Activated naive CD4-positive, alpha-beta T cell treated with anti-CD3 and anti-CD28 coated beads, Interleukin-2, amount 50 U/mL, for 24 hours (primary cell): ENCODE data around the gene NPHP4.

ENCODE experiments used
- H3K27ac Mint-ChIP-seq: one replicate; pipeline ENCODE4 v1.8.0; 2021; ENCODE audit warnings: mild to moderate bottlenecking, mixed read lengths
- H3K27me3 Mint-ChIP-seq: one replicate; pipeline ENCODE4 v1.8.0; 2021; ENCODE audit warnings: mixed read lengths
- H3K36me3 Mint-ChIP-seq: one replicate; pipeline ENCODE4 v1.8.0; 2021; ENCODE audit warnings: mixed read lengths
- H3K4me1 Mint-ChIP-seq: one replicate; pipeline ENCODE4 v1.8.0; 2021; ENCODE audit warnings: mixed read lengths
- H3K4me3 Mint-ChIP-seq: one replicate; pipeline ENCODE4 v1.8.0; 2021; ENCODE audit warnings: mild to moderate bottlenecking, mixed read lengths
- H3K9me3 Mint-ChIP-seq: one replicate; pipeline ENCODE4 v1.8.0; 2021; ENCODE audit warnings: mixed read lengths

Gene NPHP4

GRCh38 chr1:5989731-5990271 lies 2.4 kb downstream of the NPHP4 start:
- H3K4me1 Mint-ChIP-seq = peaks cover 26% of the 10 kb centered on the region
- no peaks in the 10 kb centered on the region for H3K36me3 Mint-ChIP-seq
- H3K4me3 Mint-ChIP-seq = peak overlapping the region; percentile 58
- no peaks in the 10 kb centered on the region for H3K9me3 Mint-ChIP-seq
- no peaks in the 10 kb centered on the region for H3K27me3 Mint-ChIP-seq
- peak overlapping the region; percentile 35 for H3K27ac Mint-ChIP-seq

DNA sequence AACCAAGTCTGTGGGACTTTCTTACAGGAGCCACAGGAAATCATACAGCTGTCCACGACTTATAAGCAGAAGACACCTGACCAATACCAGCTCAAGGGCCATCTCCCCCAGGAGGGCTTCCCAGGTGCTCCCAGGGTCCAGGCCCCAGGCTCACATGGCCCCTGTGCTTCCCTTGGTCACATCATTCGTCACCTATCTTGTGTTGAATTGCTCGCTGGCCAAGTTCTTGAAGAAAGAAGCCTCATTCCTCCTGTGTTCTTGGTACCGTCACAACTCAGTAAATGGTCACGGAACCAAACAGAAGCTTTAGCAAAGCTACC lies 3.0 kb downstream of the NPHP4 start:
- Mint-ChIP-seq H3K27me3 (no peaks in the 10 kb centered on the region), H3K9me3 (no peaks in the 10 kb centered on the region), H3K4me1 (peaks cover 21% of the 10 kb centered on the region), H3K27ac (no peak overlapping the region), H3K4me3 (no peak overlapping the region), H3K36me3 (no peaks in the 10 kb centered on the region)

DNA sequence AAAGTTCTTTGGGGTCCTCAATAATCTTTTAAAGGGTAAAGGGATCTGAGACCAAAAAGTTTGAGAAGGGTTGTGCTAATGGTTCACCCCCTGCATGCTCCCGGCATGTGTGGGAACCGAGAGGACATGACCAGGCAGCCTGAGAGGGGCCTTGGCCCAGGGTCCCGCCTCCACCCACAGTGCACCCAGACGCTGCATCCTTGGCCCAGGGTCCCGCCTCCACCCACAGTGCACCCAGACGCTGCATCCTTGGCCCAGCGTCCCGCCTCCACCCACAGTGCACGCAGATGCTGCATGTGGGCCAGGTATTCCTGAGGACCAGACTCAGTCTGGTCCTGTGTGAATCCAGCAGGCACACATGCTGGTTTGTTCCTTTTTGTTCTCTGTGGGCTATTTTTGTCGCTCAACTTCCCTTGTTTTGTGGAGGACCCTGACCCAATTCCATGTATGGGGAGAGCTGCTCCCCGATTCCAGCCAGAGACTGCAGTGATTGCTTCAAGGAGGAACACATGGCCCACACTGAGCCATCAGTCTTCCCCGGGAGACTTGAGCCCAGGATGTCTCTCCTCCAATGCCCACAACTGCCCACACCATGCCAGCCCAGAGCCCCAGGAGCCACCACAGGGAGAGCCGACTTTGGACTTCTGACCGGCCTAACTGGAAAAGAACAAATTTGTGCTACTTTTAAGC lies 3.5 kb downstream of the NPHP4 start:
- Mint-ChIP-seq H3K4me3 (no peak overlapping the region), H3K9me3 (no peaks in the 10 kb centered on the region), H3K27ac (no peak overlapping the region), H3K4me1 (peaks cover 16% of the 10 kb centered on the region), H3K36me3 (no peaks in the 10 kb centered on the region), H3K27me3 (no peaks in the 10 kb centered on the region)

GRCh38 chr1:5986018-5986417 lies 6.2 kb downstream of the NPHP4 start:
- Mint-ChIP-seq H3K4me1 (peaks cover 8% of the 10 kb centered on the region), H3K27ac (no peak overlapping the region), H3K9me3 (no peaks in the 10 kb centered on the region), H3K4me3 (no peak overlapping the region), H3K27me3 (no peaks in the 10 kb centered on the region), H3K36me3 (peaks cover 2% of the 10 kb centered on the region)

DNA sequence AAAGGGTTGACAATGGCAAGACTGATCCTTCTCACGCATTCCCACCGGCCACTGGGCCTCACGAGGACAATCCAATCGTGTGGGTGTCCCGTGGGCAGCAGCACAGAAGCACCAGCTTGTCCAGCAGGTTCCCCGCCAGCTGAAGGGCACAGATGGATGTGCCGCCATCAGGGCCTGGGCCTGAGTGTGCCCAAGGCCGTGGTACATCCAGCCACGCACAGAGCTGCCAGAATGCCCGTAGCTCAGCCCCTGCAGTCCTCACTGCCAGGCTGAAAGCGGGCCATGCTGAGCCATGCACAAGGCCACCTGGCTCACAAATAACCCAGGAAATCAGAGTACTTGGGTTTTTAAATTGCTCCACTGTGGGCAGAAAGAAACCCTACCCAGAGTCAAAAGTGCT lies 7.0 kb downstream of the NPHP4 start:
- Mint-ChIP-seq H3K9me3 (no peaks in the 10 kb centered on the region), H3K4me3 (no peak overlapping the region), H3K27ac (no peak overlapping the region), H3K4me1 (peaks cover 5% of the 10 kb centered on the region), H3K27me3 (no peaks in the 10 kb centered on the region), H3K36me3 (peaks cover 2% of the 10 kb centered on the region)

- Mint-ChIP-seq H3K27ac (no peak overlapping the region), H3K36me3 (peaks cover 3% of the 10 kb centered on the region), H3K27me3 (no peaks in the 10 kb centered on the region), H3K4me1 (peaks cover 5% of the 10 kb centered on the region), H3K9me3 (no peaks in the 10 kb centered on the region), H3K4me3 (no peak overlapping the region)
These were observed 8.7 kb downstream of the NPHP4 start for GRCh38 chr1:5983361-5984103.

GRCh38 chr1:5982868-5983267 lies 9.4 kb downstream of the NPHP4 start:
- H3K9me3 Mint-ChIP-seq = no peaks in the 10 kb centered on the region
- H3K4me1 Mint-ChIP-seq = peaks cover 5% of the 10 kb centered on the region
- no peak overlapping the region for H3K4me3 Mint-ChIP-seq
- peaks cover 3% of the 10 kb centered on the region for H3K36me3 Mint-ChIP-seq
- no peak overlapping the region for H3K27ac Mint-ChIP-seq
- no peaks in the 10 kb centered on the region for H3K27me3 Mint-ChIP-seq

DNA sequence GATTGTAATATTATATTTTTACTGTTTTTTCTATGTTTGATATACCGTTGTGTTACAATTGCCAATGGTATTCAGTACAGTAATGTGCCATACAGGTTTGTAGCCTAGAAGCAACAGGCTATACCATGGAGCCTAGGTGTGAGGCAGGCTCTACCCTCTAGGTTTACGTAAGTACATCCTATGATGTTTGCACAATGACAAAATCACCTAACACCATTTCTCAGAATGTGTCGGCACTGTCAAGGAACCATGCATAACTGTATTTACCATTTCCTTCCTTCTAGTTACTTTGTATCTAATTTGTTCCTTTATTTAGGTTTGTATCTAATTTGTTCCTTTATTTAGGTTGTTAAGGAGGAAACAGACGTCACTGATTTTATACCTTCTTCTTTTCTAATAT lies 9.9 kb downstream of the NPHP4 start:
- Mint-ChIP-seq H3K9me3 (no peaks in the 10 kb centered on the region), H3K4me1 (peaks cover 8% of the 10 kb centered on the region), H3K27me3 (no peaks in the 10 kb centered on the region), H3K36me3 (peaks cover 3% of the 10 kb centered on the region), H3K4me3 (no peak overlapping the region), H3K27ac (no peak overlapping the region)

DNA sequence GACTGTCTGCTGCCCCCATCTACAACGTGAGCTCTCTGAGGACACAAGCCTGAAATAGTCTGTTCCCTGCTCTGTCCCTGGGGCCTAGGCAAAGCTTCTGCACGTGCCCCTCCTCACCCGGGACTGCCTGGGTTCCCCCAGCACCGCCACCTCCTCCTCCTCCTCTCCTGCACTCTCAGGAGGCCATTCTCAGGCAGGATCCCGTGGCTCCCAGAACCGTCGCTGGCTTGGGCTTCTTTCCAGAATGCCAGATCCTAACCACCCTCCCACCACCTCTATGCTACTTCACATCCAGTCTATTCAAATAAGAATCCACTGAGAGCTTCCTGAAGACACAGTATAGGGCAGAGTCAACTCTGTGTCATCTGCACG lies 11.2 kb downstream of the NPHP4 start:
- Mint-ChIP-seq H3K27me3 (no peaks in the 10 kb centered on the region), H3K9me3 (no peaks in the 10 kb centered on the region), H3K27ac (no peak overlapping the region), H3K4me3 (no peak overlapping the region), H3K36me3 (peaks cover 3% of the 10 kb centered on the region), H3K4me1 (peaks cover 12% of the 10 kb centered on the region)

DNA sequence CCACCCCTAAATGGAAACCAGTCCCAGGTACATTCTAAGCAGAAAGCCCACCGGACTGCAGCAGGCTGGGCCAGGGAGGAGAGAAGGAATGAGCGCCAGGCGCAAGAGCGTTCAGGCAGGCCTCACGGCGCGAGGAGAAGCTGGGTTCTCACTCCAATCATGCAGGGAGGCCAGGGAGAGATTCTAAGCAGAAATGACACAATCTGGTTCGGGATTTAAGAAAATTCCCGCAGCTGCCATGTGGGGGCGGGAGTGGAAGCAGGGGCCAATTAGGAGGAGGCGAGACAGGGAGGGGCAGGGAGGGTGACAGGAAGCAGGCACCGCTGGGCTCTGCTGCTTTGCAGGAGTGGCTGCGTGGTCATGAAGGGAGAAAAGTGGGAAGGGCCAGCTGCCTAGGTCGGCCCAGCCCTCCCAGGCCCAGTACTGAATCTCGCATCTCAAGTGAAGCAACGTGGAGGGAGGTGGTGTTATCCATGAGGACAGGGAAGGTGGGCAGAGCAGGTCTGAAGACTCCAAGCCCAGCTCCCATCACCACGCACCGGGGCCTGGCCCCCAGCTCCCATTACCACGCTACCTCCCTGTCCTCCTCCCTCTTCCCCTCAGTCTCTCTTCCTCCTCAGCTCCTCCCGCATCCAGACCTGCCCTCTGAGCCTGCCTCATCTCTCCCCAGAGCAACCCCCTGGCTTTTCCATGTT lies 11.8 kb downstream of the NPHP4 start:
- Mint-ChIP-seq H3K27ac (no peak overlapping the region), H3K27me3 (no peaks in the 10 kb centered on the region), H3K4me1 (peaks cover 12% of the 10 kb centered on the region), H3K36me3 (peaks cover 3% of the 10 kb centered on the region), H3K9me3 (no peaks in the 10 kb centered on the region), H3K4me3 (no peak overlapping the region)

DNA sequence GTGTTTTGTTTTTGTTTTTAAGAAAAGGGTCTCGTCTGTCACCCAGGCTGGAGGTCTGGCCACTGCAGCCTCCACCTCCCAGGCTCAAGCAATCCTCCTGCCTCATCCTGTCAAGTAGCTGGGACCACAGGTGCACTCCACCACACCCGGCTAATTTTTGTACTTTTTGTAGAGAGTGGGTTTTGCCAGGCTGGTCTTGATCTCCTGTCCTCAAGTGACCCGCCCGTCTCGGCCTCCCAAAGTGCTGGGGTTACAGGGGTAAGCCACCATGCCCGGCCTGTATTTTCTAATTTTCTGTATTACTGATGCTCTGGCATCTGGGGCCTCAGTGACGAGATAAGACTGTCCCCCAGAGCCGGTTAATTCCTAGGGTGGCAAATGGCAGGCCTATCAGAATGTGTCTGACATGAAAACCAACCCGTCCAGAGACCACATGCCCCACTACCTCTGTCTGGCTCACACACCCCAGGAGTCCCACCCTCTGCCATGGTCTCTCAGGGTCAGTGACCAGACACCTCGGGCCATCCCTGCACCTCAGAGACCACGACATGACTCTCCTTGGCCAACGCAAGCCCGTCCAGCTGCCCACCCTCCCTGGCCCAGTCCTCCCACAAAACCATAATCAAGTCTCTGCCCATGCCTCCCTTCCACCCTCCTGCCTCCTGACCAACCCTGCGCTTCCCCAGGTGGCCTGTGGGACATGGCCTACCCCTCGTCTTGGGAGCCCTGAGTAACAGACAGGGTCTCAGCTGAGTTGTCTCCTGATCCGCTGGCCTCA lies 12.5 kb downstream of the NPHP4 start:
- Mint-ChIP-seq H3K4me3 (no peak overlapping the region), H3K9me3 (no peaks in the 10 kb centered on the region), H3K27ac (no peak overlapping the region), H3K27me3 (no peaks in the 10 kb centered on the region), H3K4me1 (peaks cover 12% of the 10 kb centered on the region), H3K36me3 (peaks cover 3% of the 10 kb centered on the region)

DNA sequence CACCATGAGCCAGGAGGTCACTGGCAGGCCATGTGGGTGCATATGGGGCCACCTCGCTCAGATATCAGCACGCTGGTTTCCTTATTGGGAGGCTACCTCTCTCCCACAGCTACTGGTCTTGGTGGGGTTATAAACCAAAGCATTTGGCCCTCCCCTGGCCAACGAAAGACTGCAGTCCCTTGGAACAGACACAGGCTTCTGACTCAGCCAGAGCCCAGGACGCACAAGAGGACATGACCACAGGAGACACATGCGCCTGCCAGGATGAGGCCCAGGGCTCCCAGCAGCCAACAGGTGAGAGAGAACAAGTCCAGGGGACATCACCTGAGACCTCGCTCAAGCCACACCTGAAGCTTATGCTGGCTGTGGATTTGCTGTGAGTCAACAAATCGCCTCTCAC lies 13.8 kb downstream of the NPHP4 start:
- Mint-ChIP-seq H3K36me3 (peaks cover 3% of the 10 kb centered on the region), H3K27ac (no peak overlapping the region), H3K4me3 (no peak overlapping the region), H3K9me3 (no peaks in the 10 kb centered on the region), H3K27me3 (no peaks in the 10 kb centered on the region), H3K4me1 (peaks cover 12% of the 10 kb centered on the region)

GRCh38 chr1:5977494-5978444 lies 14.5 kb downstream of the NPHP4 start:
- Mint-ChIP-seq H3K27ac (peak overlapping the region; percentile 36), H3K4me3 (no peak overlapping the region), H3K9me3 (no peaks in the 10 kb centered on the region), H3K27me3 (no peaks in the 10 kb centered on the region), H3K4me1 (peaks cover 12% of the 10 kb centered on the region), H3K36me3 (peaks cover 3% of the 10 kb centered on the region)

- H3K9me3 Mint-ChIP-seq = no peaks in the 10 kb centered on the region
- peaks cover 12% of the 10 kb centered on the region for H3K4me1 Mint-ChIP-seq
- peaks cover 2% of the 10 kb centered on the region for H3K36me3 Mint-ChIP-seq
- no peaks in the 10 kb centered on the region for H3K27me3 Mint-ChIP-seq
- H3K27ac Mint-ChIP-seq = no peak overlapping the region
- no peak overlapping the region for H3K4me3 Mint-ChIP-seq
These were observed 15.3 kb downstream of the NPHP4 start for GRCh38 chr1:5976726-5977493.
